GM12878 (cell line): ENCODE data around the gene TOGARAM1.

Source experiments
- CHD2 ChIP-seq: IDR thresholded peaks from 2 replicates; pipeline ENCODE4 v1.6.1; 2011; ENCODE audit warnings: low read depth, low read length, improper control_type of control experiment, borderline replicate concordance
- CREB1 ChIP-seq: IDR thresholded peaks from 2 replicates; pipeline ENCODE4 v1.6.1; 2012; ENCODE audit warnings: low read depth, mild to moderate bottlenecking, inconsistent platforms
- FOXK2 ChIP-seq: fragments of 450-650 bp; IDR thresholded peaks from 2 replicates; pipeline ENCODE4 v1.6.1; 2017; ENCODE audit warnings: mild to moderate bottlenecking, moderate library complexity
- GABPA ChIP-seq: IDR thresholded peaks from 2 replicates; pipeline ENCODE4 v1.6.1; 2014; ENCODE audit warnings: antibody characterized with exemption, low read depth, mild to moderate bottlenecking, inconsistent platforms
- PAX8 ChIP-seq: fragments of 450-650 bp; IDR thresholded peaks from 2 replicates; pipeline ENCODE4 v1.6.1; 2017; ENCODE audit warnings: mild to moderate bottlenecking, moderate library complexity
- POLR2A ChIP-seq: IDR thresholded peaks from 2 replicates; pipeline ENCODE4 v1.6.1; 2011; ENCODE audit warnings: low read depth, mild to moderate bottlenecking, low read length
- POLR2AphosphoS5 ChIP-seq: IDR thresholded peaks from 2 replicates; pipeline ENCODE4 v1.6.1; 2011; ENCODE audit warnings: mild to moderate bottlenecking, low read length, inconsistent platforms
- TF ChIP-seq, protein P1 (sequence below), 3 experiments: IDR thresholded peaks in 2 of 3; conservative IDR thresholded peaks in 1 of 3; 2 replicates each; pipeline ENCODE4 v1.5.1; 2011; ENCODE audit warnings: low read depth in 3 of 3, low read length in 3 of 3, mild to moderate bottlenecking in 3 of 3, control low read depth in 2 of 3, moderate library complexity in 2 of 3, inconsistent platforms in 1 of 3, mixed read lengths in 1 of 3; ENCODE audit not compliant: control insufficient read depth in 2 of 3, insufficient read depth in 1 of 3; ENCODE audit errors: extremely low read depth in 1 of 3
- TF ChIP-seq, protein P2 (sequence below): IDR thresholded peaks from 2 replicates; pipeline ENCODE4 v1.6.1; 2011; ENCODE audit warnings: borderline replicate concordance, low read depth, mild to moderate bottlenecking, moderate library complexity, low read length; ENCODE audit not compliant: insufficient read depth, poor library complexity, severe bottlenecking
- TF ChIP-seq, protein P3 (sequence below): fragments of 450-650 bp; IDR thresholded peaks from 2 replicates; pipeline ENCODE4 v1.6.1; 2016; ENCODE audit warnings: mild to moderate bottlenecking

DNA sequence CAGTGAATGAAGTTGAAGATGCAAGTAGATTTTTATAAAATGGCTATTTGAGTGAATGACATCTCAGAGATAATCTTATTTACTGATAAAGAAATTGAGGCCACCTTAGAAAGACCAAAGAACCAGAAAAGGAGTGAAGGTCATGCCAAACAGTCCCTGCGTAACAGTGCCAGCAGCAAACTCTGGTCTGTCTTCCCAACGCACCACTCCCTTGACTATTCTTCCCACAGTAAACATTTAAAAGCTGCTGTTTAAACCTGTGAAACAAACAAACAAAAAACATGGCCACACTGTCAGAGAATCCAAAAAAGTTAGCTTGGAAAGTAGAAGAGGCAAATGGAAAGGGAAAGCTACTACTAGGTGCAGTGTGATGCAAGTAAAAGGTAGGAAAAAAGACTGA lies 120.4 kb downstream of the TOGARAM1 start:
- TF ChIP-seq CREB1 (no peak), PAX8 (no peak), POLR2A (no peak), POLR2AphosphoS5 (no peak), GABPA (no peak), CHD2 (no peak), FOXK2 (no peak)
- TF ChIP-seq, protein P1, sequence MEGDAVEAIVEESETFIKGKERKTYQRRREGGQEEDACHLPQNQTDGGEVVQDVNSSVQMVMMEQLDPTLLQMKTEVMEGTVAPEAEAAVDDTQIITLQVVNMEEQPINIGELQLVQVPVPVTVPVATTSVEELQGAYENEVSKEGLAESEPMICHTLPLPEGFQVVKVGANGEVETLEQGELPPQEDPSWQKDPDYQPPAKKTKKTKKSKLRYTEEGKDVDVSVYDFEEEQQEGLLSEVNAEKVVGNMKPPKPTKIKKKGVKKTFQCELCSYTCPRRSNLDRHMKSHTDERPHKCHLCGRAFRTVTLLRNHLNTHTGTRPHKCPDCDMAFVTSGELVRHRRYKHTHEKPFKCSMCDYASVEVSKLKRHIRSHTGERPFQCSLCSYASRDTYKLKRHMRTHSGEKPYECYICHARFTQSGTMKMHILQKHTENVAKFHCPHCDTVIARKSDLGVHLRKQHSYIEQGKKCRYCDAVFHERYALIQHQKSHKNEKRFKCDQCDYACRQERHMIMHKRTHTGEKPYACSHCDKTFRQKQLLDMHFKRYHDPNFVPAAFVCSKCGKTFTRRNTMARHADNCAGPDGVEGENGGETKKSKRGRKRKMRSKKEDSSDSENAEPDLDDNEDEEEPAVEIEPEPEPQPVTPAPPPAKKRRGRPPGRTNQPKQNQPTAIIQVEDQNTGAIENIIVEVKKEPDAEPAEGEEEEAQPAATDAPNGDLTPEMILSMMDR (IDR thresholded peaks at IDR 0.05 in 2 of 3, conservative IDR thresholded peaks at IDR 0.05 in 1 of 3; ENCODE audit: control insufficient read depth in 2 of 3, extremely low read depth in 1 of 3, insufficient read depth in 1 of 3, low read depth in 3 of 3, low read length in 3 of 3), result no peak
- TF ChIP-seq, protein P2, sequence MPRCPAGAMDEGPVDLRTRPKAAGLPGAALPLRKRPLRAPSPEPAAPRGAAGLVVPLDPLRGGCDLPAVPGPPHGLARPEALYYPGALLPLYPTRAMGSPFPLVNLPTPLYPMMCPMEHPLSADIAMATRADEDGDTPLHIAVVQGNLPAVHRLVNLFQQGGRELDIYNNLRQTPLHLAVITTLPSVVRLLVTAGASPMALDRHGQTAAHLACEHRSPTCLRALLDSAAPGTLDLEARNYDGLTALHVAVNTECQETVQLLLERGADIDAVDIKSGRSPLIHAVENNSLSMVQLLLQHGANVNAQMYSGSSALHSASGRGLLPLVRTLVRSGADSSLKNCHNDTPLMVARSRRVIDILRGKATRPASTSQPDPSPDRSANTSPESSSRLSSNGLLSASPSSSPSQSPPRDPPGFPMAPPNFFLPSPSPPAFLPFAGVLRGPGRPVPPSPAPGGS, result no peak
- TF ChIP-seq, protein P3, sequence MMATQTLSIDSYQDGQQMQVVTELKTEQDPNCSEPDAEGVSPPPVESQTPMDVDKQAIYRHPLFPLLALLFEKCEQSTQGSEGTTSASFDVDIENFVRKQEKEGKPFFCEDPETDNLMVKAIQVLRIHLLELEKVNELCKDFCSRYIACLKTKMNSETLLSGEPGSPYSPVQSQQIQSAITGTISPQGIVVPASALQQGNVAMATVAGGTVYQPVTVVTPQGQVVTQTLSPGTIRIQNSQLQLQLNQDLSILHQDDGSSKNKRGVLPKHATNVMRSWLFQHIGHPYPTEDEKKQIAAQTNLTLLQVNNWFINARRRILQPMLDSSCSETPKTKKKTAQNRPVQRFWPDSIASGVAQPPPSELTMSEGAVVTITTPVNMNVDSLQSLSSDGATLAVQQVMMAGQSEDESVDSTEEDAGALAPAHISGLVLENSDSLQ, result no peak
